Measurements from ENCODE around the gene ROBO2. TPM values are rescaled to one million over a fixed set of nuclear protein-coding genes. Genes with fewer than 3 reads are reported as not detected.

ROBO2 gene
- total and polyA plus RNA-seq, 4 donors: 0.30 to 72.4 (median 3.3) TPM

GRCh38 chr3:77412021-77412438 is 372.1 kb downstream of the ROBO2 start:
- TF ChIP-seq, protein P1, sequence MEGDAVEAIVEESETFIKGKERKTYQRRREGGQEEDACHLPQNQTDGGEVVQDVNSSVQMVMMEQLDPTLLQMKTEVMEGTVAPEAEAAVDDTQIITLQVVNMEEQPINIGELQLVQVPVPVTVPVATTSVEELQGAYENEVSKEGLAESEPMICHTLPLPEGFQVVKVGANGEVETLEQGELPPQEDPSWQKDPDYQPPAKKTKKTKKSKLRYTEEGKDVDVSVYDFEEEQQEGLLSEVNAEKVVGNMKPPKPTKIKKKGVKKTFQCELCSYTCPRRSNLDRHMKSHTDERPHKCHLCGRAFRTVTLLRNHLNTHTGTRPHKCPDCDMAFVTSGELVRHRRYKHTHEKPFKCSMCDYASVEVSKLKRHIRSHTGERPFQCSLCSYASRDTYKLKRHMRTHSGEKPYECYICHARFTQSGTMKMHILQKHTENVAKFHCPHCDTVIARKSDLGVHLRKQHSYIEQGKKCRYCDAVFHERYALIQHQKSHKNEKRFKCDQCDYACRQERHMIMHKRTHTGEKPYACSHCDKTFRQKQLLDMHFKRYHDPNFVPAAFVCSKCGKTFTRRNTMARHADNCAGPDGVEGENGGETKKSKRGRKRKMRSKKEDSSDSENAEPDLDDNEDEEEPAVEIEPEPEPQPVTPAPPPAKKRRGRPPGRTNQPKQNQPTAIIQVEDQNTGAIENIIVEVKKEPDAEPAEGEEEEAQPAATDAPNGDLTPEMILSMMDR (IDR thresholded peaks at IDR 0.05; ENCODE audit: control extremely low read depth, extremely low read depth): no peak
- Histone ChIP-seq H3K27ac (ENCODE audit: low read depth in 1 of 2, low read length in 1 of 2) (no peak overlapping the region), H3K36me3 (ENCODE audit: control insufficient read depth in 4 of 4, insufficient read depth in 4 of 4, low read length in 4 of 4) (no peaks in the 10 kb centered on the region), H3K4me1 (ENCODE audit: control insufficient read depth in 5 of 5, insufficient read depth in 5 of 5, low read length in 5 of 5) (peaks cover 0 to 8% (median 0%) of the 10 kb centered on the region in 5 donors), H3K9me3 (ENCODE audit: control insufficient read depth in 4 of 4, insufficient read depth in 3 of 4, low read length in 3 of 4) (peaks cover 0 to 2% (median 0%) of the 10 kb centered on the region in 4 donors), H3K27me3 (ENCODE audit: control insufficient read depth in 3 of 3, insufficient read depth in 3 of 3, low read length in 2 of 3) (no peaks in the 10 kb centered on the region), H3K9ac (ENCODE audit: insufficient read depth in 1 of 2, low read length in 2 of 2) (no peak overlapping the region), H3K4me3 (no peak overlapping the region)
- DNase-seq (peak in 1 of 3 donors; percentile 23), ATAC-seq (ENCODE audit: insufficient read depth, low FRiP score) (no peak)
- 80 to 87% methylated on average over 4 of the region's 4 CpGs for WGBS, 2 donors

DNA sequence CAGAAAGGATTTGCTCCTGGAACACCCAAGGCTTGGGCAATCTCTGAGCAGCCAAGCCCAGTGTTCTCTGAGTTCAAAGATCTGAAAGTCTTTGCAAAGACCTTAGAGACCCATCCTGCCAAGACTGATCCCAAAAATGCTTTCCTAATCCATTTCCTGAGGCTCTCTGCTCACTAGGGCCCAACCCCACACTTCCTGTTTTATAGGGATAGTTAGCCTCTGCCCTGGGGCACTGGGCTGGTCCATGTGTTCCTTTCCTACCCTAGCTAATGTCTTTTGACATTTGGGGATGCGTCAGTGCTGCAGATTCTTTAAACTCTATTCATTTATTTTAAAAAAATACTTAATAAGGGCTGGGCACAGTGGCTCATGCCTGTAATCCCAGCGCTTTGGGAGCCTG is 372.7 kb downstream of the ROBO2 start:
- TF ChIP-seq, protein P1 (IDR thresholded peaks at IDR 0.05; ENCODE audit: control extremely low read depth, extremely low read depth): no peak
- WGBS, 2 donors: 90 to 94% methylated on average over 2 of the region's 2 CpGs

DNA sequence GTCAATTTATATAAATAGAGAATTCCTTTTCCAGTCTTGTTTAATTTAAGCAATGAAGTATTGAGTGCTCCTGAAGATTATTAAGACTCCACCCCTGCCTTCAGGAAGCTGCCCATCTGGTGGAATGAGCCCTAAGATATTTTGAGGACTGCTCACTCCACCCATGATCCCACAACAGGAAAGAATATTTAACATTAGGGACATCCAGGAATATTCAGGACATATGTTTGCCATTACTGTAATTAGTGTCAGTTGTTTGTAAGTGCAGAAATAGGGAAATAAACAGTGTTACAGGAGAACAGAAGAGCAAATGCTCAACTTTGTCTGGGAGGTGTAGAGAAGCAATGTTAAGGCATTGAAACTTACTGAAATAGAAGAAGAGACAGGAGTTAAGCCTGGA is 375.0 kb downstream of the ROBO2 start:
- TF ChIP-seq, protein P1 (IDR thresholded peaks at IDR 0.05; ENCODE audit: control extremely low read depth, extremely low read depth): no peak
- DNase-seq: no peak
- no peak for ATAC-seq (ENCODE audit: insufficient read depth, low FRiP score)
- peaks cover 0 to 2% (median 0%) of the 10 kb centered on the region in 4 donors for H3K9me3 ChIP-seq (ENCODE audit: control insufficient read depth in 4 of 4, insufficient read depth in 3 of 4, low read length in 3 of 4)
- no peak overlapping the region for H3K4me3 ChIP-seq
- no peaks in the 10 kb centered on the region for H3K27me3 ChIP-seq (ENCODE audit: control insufficient read depth in 3 of 3, insufficient read depth in 3 of 3, low read length in 2 of 3)
- H3K9ac ChIP-seq (ENCODE audit: insufficient read depth in 1 of 2, low read length in 2 of 2): no peak overlapping the region
- H3K36me3 ChIP-seq (ENCODE audit: control insufficient read depth in 4 of 4, insufficient read depth in 4 of 4, low read length in 4 of 4): no peaks in the 10 kb centered on the region
- H3K27ac ChIP-seq (ENCODE audit: low read depth in 1 of 2, low read length in 1 of 2): no peak overlapping the region
- no peaks in the 10 kb centered on the region for H3K4me1 ChIP-seq (ENCODE audit: control insufficient read depth in 5 of 5, insufficient read depth in 5 of 5, low read length in 5 of 5)

More for the DNA sequence above, 372.7 kb downstream of the ROBO2 start:
- Histone ChIP-seq H3K9me3 (ENCODE audit: control insufficient read depth in 4 of 4, insufficient read depth in 3 of 4, low read length in 3 of 4) (peaks cover 0 to 2% (median 0%) of the 10 kb centered on the region in 4 donors), H3K27ac (ENCODE audit: low read depth in 1 of 2, low read length in 1 of 2) (no peak overlapping the region), H3K9ac (ENCODE audit: insufficient read depth in 1 of 2, low read length in 2 of 2) (no peak overlapping the region), H3K4me1 (ENCODE audit: control insufficient read depth in 5 of 5, insufficient read depth in 5 of 5, low read length in 5 of 5) (peaks cover 0 to 2% (median 0%) of the 10 kb centered on the region in 5 donors), H3K36me3 (ENCODE audit: control insufficient read depth in 4 of 4, insufficient read depth in 4 of 4, low read length in 4 of 4) (no peaks in the 10 kb centered on the region), H3K4me3 (no peak overlapping the region), H3K27me3 (ENCODE audit: control insufficient read depth in 3 of 3, insufficient read depth in 3 of 3, low read length in 2 of 3) (no peaks in the 10 kb centered on the region)
- ATAC-seq (ENCODE audit: insufficient read depth, low FRiP score) (no peak), DNase-seq (no peak)

GRCh38 chr3:77420336-77420735 is 380.4 kb downstream of the ROBO2 start:
- DNase-seq: no peak
- no peak overlapping the region for H3K27ac ChIP-seq (ENCODE audit: low read depth in 1 of 2, low read length in 1 of 2)
- 77 to 85% methylated on average over 1 of the region's 1 CpG for WGBS, 2 donors
- TF ChIP-seq, protein P1 (IDR thresholded peaks at IDR 0.05; ENCODE audit: control extremely low read depth, extremely low read depth): no peak
- no peak overlapping the region for H3K9ac ChIP-seq (ENCODE audit: insufficient read depth in 1 of 2, low read length in 2 of 2)
- H3K9me3 ChIP-seq (ENCODE audit: control insufficient read depth in 4 of 4, insufficient read depth in 3 of 4, low read length in 3 of 4): peaks cover 0 to 2% (median 0%) of the 10 kb centered on the region in 4 donors
- H3K36me3 ChIP-seq (ENCODE audit: control insufficient read depth in 4 of 4, insufficient read depth in 4 of 4, low read length in 4 of 4): no peaks in the 10 kb centered on the region
- H3K4me1 ChIP-seq (ENCODE audit: control insufficient read depth in 5 of 5, insufficient read depth in 5 of 5, low read length in 5 of 5): no peaks in the 10 kb centered on the region
- H3K27me3 ChIP-seq (ENCODE audit: control insufficient read depth in 3 of 3, insufficient read depth in 3 of 3, low read length in 2 of 3): no peaks in the 10 kb centered on the region
- H3K4me3 ChIP-seq: no peak overlapping the region
- no peak for ATAC-seq (ENCODE audit: insufficient read depth, low FRiP score)
